Measurements from ENCODE around the gene SIRT3. TPM values are rescaled to one million over a fixed set of nuclear protein-coding genes. Genes with fewer than 3 reads are reported as not detected.

Gene SIRT3
- total RNA-seq, 1 experiment from 2014 or later: 13.8 TPM

DNA sequence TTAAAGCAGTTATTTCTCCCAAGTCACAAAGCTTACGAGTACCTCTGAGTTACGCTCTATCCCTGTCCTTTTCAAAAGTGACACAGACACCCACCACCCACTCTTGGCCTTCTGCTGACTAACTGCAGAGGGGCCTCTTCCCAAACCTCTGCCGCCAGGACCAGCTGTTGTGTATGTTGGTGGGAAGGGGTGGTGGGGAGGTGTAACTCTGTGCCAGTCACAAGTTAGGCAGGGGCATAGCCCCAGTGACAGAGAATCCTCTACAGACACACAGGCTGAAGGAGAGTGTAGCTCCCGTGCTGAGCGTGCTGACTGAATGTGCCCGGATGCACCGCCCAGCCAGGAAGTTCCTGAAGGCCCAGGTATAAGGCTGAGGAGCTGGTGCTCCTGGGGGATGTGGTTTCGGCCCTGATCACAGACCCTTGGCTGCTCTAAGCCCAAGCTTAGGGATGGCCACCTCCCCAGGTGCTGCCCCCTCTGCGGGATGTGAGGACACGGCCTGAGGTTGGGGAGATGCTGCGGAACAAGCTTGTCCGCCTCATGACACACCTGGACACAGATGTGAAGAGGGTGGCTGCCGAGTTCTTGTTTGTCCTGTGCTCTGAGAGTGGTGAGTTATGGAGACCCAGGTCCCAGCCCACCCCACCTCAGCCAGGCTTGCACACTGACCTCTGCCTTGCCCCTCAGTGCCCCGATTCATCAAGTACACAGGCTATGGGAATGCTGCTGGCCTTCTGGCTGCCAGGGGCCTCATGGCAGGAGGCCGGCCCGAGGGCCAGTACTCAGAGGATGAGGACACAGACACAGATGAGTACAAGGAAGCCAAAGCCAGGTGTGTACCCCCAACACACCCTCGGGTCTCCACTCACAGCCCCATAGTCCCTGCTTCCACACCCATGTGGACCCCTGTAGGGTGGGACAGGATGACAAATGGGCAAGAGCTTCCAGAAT lies 23.7 kb downstream of the SIRT3 start:
- no peaks in the 10 kb centered on the region for H4K20me1 ChIP-seq (ENCODE audit: low read length)
- no peak overlapping the region for H3K27ac ChIP-seq (ENCODE audit: low read length)
- intact Hi-C loops (cut with micrococcal nuclease): no loop called here
- H3K79me2 ChIP-seq (ENCODE audit: low read length): peaks cover 39% of the 10 kb centered on the region
- H3K4me3 ChIP-seq (ENCODE audit: low read length): no peak overlapping the region
- no peak for TF ChIP-seq EZH2 (IDR thresholded peaks at IDR 0.05; ENCODE audit: low read length, unreplicated experiment)
- TF ChIP-seq, protein P1, sequence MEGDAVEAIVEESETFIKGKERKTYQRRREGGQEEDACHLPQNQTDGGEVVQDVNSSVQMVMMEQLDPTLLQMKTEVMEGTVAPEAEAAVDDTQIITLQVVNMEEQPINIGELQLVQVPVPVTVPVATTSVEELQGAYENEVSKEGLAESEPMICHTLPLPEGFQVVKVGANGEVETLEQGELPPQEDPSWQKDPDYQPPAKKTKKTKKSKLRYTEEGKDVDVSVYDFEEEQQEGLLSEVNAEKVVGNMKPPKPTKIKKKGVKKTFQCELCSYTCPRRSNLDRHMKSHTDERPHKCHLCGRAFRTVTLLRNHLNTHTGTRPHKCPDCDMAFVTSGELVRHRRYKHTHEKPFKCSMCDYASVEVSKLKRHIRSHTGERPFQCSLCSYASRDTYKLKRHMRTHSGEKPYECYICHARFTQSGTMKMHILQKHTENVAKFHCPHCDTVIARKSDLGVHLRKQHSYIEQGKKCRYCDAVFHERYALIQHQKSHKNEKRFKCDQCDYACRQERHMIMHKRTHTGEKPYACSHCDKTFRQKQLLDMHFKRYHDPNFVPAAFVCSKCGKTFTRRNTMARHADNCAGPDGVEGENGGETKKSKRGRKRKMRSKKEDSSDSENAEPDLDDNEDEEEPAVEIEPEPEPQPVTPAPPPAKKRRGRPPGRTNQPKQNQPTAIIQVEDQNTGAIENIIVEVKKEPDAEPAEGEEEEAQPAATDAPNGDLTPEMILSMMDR (conservative IDR thresholded peaks at IDR 0.05; ENCODE audit: low read depth, low read length): no peak
- TF ChIP-seq EZH2phosphoT487 (IDR thresholded peaks at IDR 0.05; ENCODE audit: borderline replicate concordance, low read length): no peak
- no peak overlapping the region for H3K9ac ChIP-seq (ENCODE audit: low read length)
- ATAC-seq (no peak), DNase-seq (no peak)
- H3F3A ChIP-seq (ENCODE audit: low read length, unreplicated experiment): no peaks in the 10 kb centered on the region
- no TSS peak for BruUV-seq (replicated peaks)
- H2AFZ ChIP-seq (ENCODE audit: low read length): no peak overlapping the region
- H3K4me1 ChIP-seq (ENCODE audit: insufficient read depth, low read length): peaks cover 15% of the 10 kb centered on the region
- ChIA-PET CTCF (no interaction called here), POLR2A (ENCODE audit: unreplicated experiment) (no interaction called here)
- no peak overlapping the region for H3K4me2 ChIP-seq (ENCODE audit: low read length)
- no peaks in the 10 kb centered on the region for H3K9me2 ChIP-seq (replicated peaks; ENCODE audit: low read length)
- no peaks in the 10 kb centered on the region for H3K27me3 ChIP-seq (ENCODE audit: low read length)
- H3K36me3 ChIP-seq (ENCODE audit: low read depth, low read length): peaks cover 46% of the 10 kb centered on the region
- no peaks in the 10 kb centered on the region for H3K9me3 ChIP-seq (ENCODE audit: low read length)

DNA sequence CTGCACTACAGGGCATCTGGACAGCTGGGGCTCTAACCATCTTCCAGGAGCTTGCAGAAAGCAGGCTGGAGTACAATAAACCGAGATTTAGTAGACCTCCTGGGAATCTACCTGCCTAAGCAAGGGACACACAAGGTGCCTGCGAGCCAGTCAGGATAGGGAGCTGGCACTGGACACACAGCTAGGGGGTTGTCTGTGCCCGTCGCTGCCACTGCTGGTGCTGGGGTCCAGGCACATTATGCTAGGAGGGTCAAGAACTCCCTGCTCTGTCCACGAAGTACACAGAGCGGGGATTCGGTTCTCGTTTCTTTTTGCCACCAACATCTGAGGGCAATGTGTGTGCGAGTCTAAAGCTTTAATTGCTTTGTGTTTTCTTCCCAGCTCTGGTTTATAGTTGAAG lies 24.4 kb downstream of the SIRT3 start:
- CTCF ChIA-PET: no interaction called here

More for the DNA sequence above, 24.4 kb downstream of the SIRT3 start:
- intact Hi-C loops (cut with micrococcal nuclease): no loop called here
- Histone ChIP-seq H3K79me2 (ENCODE audit: low read length) (peaks cover 44% of the 10 kb centered on the region), H3K36me3 (ENCODE audit: low read depth, low read length) (peaks cover 46% of the 10 kb centered on the region), H3K9me2 (replicated peaks; ENCODE audit: low read length) (no peaks in the 10 kb centered on the region), H3K4me3 (ENCODE audit: low read length) (no peak overlapping the region), H3K27ac (ENCODE audit: low read length) (no peak overlapping the region), H2AFZ (ENCODE audit: low read length) (no peak overlapping the region), H4K20me1 (ENCODE audit: low read length) (no peaks in the 10 kb centered on the region), H3K27me3 (ENCODE audit: low read length) (no peaks in the 10 kb centered on the region), H3F3A (ENCODE audit: low read length, unreplicated experiment) (no peaks in the 10 kb centered on the region), H3K4me2 (ENCODE audit: low read length) (no peak overlapping the region), H3K9ac (ENCODE audit: low read length) (no peak overlapping the region), H3K4me1 (ENCODE audit: insufficient read depth, low read length) (peaks cover 15% of the 10 kb centered on the region), H3K9me3 (ENCODE audit: low read length) (no peaks in the 10 kb centered on the region)
- ATAC-seq (no peak), DNase-seq (no peak)
- POLR2A ChIA-PET (ENCODE audit: unreplicated experiment): no interaction called here
- no peak for TF ChIP-seq EZH2 (IDR thresholded peaks at IDR 0.05; ENCODE audit: low read length, unreplicated experiment)
- TF ChIP-seq, protein P1 (conservative IDR thresholded peaks at IDR 0.05; ENCODE audit: low read depth, low read length): no peak
- TF ChIP-seq EZH2phosphoT487 (IDR thresholded peaks at IDR 0.05; ENCODE audit: borderline replicate concordance, low read length): no peak
- BruUV-seq (replicated peaks): no TSS peak

Measured in PC-3 (cell line).